Embryonic facial prominence (tissue), 1 donor: ENCODE measurements around the gene PNPLA1.

ENCODE experiments used
- DNase-seq: peaks from one replicate; pipeline ENCODE4 v3.0.0-alpha.2; 2016; ENCODE audit errors: extremely low spot score

The PNPLA1 gene

GRCh38 chr6:36269834-36270705 lies at the start of gene PNPLA1:
TSS of gene PNPLA1 (plus strand) at chr6:36270060. CDS start at chr6:36270460, 400 bp downstream.
- no peak for DNase-seq

- no peak for DNase-seq
Measured at GRCh38 chr6:36220226-36220625, 49.6 kb upstream of the PNPLA1 start.

GRCh38 chr6:36221674-36222073 lies 48.2 kb upstream of the PNPLA1 start:
- no peak for DNase-seq

GRCh38 chr6:36222924-36223323 lies 46.9 kb upstream of the PNPLA1 start:
- no peak for DNase-seq

GRCh38 chr6:36223706-36224105 lies 46.2 kb upstream of the PNPLA1 start:
- no peak for DNase-seq

- DNase-seq, result no peak
Measured at GRCh38 chr6:36224918-36225461, 44.9 kb upstream of the PNPLA1 start.

- no peak for DNase-seq
Measured at GRCh38 chr6:36226438-36227047, 43.3 kb upstream of the PNPLA1 start.

- no peak for DNase-seq
Measured at GRCh38 chr6:36227379-36228228, 42.3 kb upstream of the PNPLA1 start.

GRCh38 chr6:36229223-36229622 lies 40.6 kb upstream of the PNPLA1 start:
- no peak for DNase-seq

GRCh38 chr6:36230371-36230770 lies 39.5 kb upstream of the PNPLA1 start:
- DNase-seq, result no peak

GRCh38 chr6:36232172-36232571 lies 37.7 kb upstream of the PNPLA1 start:
- no peak for DNase-seq

- no peak for DNase-seq
Measured at GRCh38 chr6:36235309-36235708, 34.6 kb upstream of the PNPLA1 start.

GRCh38 chr6:36235862-36236261 lies 34.0 kb upstream of the PNPLA1 start:
- DNase-seq, result no peak

GRCh38 chr6:36239774-36240173 lies 30.1 kb upstream of the PNPLA1 start:
- DNase-seq, result no peak

GRCh38 chr6:36241728-36242127 lies 28.1 kb upstream of the PNPLA1 start:
- no peak for DNase-seq

GRCh38 chr6:36242161-36242560 lies 27.7 kb upstream of the PNPLA1 start:
- DNase-seq, result no peak

- no peak for DNase-seq
Measured at GRCh38 chr6:36242626-36243025, 27.2 kb upstream of the PNPLA1 start.

- DNase-seq, result no peak
Measured at GRCh38 chr6:36243562-36244212, 26.2 kb upstream of the PNPLA1 start.

- DNase-seq, result no peak
Measured at GRCh38 chr6:36244641-36245280, 25.1 kb upstream of the PNPLA1 start.

GRCh38 chr6:36245572-36246061 lies 24.2 kb upstream of the PNPLA1 start:
- no peak for DNase-seq
